ENCODE results near the gene KBTBD12.

DNA sequence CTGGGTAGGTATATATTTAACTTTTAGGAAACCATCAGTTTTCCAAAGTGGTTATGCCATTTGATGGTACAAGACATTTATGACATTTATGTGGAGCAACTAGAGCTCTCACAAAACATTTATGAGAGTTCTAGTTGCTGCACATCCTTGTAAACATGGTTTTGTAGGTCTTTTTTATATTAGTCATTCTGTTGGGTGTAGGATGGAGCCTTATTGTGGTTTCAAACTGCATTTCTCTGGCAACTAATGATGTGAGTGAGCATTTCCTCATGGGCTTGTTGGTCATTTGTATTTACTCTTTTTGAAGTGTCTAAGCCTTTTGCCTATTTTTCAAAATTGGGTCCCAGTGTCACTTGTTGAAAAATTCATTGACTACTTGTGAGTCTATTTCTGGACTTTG is 47.0 kb upstream of the KBTBD12 start:
- TF ChIP-seq POLR2A (IDR thresholded peaks at IDR 0.05; ENCODE audit: low read depth, low read length), result no peak
- TF ChIP-seq, protein P1, sequence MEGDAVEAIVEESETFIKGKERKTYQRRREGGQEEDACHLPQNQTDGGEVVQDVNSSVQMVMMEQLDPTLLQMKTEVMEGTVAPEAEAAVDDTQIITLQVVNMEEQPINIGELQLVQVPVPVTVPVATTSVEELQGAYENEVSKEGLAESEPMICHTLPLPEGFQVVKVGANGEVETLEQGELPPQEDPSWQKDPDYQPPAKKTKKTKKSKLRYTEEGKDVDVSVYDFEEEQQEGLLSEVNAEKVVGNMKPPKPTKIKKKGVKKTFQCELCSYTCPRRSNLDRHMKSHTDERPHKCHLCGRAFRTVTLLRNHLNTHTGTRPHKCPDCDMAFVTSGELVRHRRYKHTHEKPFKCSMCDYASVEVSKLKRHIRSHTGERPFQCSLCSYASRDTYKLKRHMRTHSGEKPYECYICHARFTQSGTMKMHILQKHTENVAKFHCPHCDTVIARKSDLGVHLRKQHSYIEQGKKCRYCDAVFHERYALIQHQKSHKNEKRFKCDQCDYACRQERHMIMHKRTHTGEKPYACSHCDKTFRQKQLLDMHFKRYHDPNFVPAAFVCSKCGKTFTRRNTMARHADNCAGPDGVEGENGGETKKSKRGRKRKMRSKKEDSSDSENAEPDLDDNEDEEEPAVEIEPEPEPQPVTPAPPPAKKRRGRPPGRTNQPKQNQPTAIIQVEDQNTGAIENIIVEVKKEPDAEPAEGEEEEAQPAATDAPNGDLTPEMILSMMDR (IDR thresholded peaks at IDR 0.05; ENCODE audit: extremely low read depth in 1 of 2, insufficient read depth in 1 of 2, low read depth in 1 of 2, low read length in 2 of 2), result no peak
- no peak for TF ChIP-seq POLR2AphosphoS5 (IDR thresholded peaks at IDR 0.05; ENCODE audit: insufficient read depth, low read depth, low read length)
- TF ChIP-seq, protein P2, sequence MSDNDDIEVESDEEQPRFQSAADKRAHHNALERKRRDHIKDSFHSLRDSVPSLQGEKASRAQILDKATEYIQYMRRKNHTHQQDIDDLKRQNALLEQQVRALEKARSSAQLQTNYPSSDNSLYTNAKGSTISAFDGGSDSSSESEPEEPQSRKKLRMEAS (IDR thresholded peaks at IDR 0.05; ENCODE audit: insufficient read depth, insufficient read length), result no peak
- TF ChIP-seq MYC (IDR thresholded peaks at IDR 0.05; ENCODE audit: low read depth, low read length), result no peak
- no peak for TF ChIP-seq JUN (IDR thresholded peaks at IDR 0.05; ENCODE audit: borderline replicate concordance, insufficient read depth, insufficient read length, low read depth)
- TF ChIP-seq EZH2 (IDR thresholded peaks at IDR 0.05; ENCODE audit: borderline replicate concordance, low read depth, low read length, severe bottlenecking), result no peak
